Small intestine (tissue), 7 donors: ENCODE results near the gene SLC35F4. TPM values are rescaled to one million over a fixed set of nuclear protein-coding genes. Genes with fewer than 3 reads are reported as not detected.
"Not testable (repeated sequence)": the region's sequence is repeated elsewhere in the genome, so short reads cannot be mapped to it uniquely, and the experiment has no call there.

Experiments used
- DNase-seq, 2 donors: peaks; one replicate each; pipeline versions ENCODE4 v3.0.0 to v3.0.0-alpha.2; 2013
- FAIRE-seq: peaks from 2 replicates; lab custom pipeline; 2012; peaks lifted over from hg19 to GRCh38; lab: Jason Lieb, UNC
- H3K27ac ChIP-seq, 3 donors: one replicate each; pipeline ENCODE4 v1.5.1; 2013; ENCODE audit warnings: low read length in 2 of 3, mild to moderate bottlenecking in 2 of 3, control low read depth in 1 of 3, inconsistent platforms in 1 of 3, low read depth in 1 of 3, moderate library complexity in 1 of 3
- H3K27me3 ChIP-seq, 3 donors: one replicate each; pipeline ENCODE4 v1.6.1; 2013; ENCODE audit warnings: low read length in 3 of 3, inconsistent platforms in 1 of 3; ENCODE audit not compliant: control insufficient read depth in 3 of 3, insufficient read depth in 3 of 3
- H3K36me3 ChIP-seq, 3 donors: one replicate each; pipeline ENCODE4 v1.6.1; 2013; ENCODE audit warnings: low read length in 3 of 3, inconsistent platforms in 1 of 3, low read depth in 1 of 3, mild to moderate bottlenecking in 1 of 3, moderate library complexity in 1 of 3; ENCODE audit not compliant: control insufficient read depth in 3 of 3, insufficient read depth in 2 of 3
- H3K4me1 ChIP-seq, 3 donors: one replicate each; pipeline ENCODE4 v1.6.1; 2013; ENCODE audit warnings: low read length in 2 of 3, inconsistent platforms in 1 of 3, low read depth in 1 of 3, mild to moderate bottlenecking in 1 of 3, moderate library complexity in 1 of 3; ENCODE audit not compliant: control insufficient read depth in 3 of 3, insufficient read depth in 2 of 3
- H3K4me3 ChIP-seq, 3 donors: one replicate each; pipeline ENCODE4 v1.5.1; 2013; ENCODE audit warnings: low read length in 3 of 3, control low read depth in 1 of 3, inconsistent platforms in 1 of 3, low read depth in 1 of 3, mild to moderate bottlenecking in 1 of 3, moderate library complexity in 1 of 3
- H3K9me3 ChIP-seq, 2 donors: one replicate each; pipeline ENCODE4 v1.6.1; 2013; ENCODE audit warnings: low read depth in 1 of 2, low read length in 1 of 2; ENCODE audit not compliant: control insufficient read depth in 2 of 2, insufficient read depth in 1 of 2
- WGBS, 3 donors: extraction: QIAGEN DNeasy Blood & Tissue Kit; methylation state at CpG; one replicate each; pipeline ENCODE4 v1.1.7; 2013; 5-methylcytosine and 5-hydroxymethylcytosine counted together
- polyA plus RNA-seq, 4 donors: library from polyadenylated mRNA; stranded (reverse) in 3 of 4; unstranded in 1 of 4; fragments of 200-250 nt in 3 of 4; fragments of 120-200 nt in 1 of 4; gene quantifications; one replicate each; pipeline versions ENCODE4 v1.2.1 to v1.2.3, GENCODE V29; 2013
- donor health status: healthy with polysubstance abuse.
- donor health status: control.
- donor health status: control.
- donor health status: Bipolar disorder and iron deficiency.
- donor health status: healthy.

Gene SLC35F4
- polyA plus RNA-seq, 4 donors, result 0.10 to 0.13 TPM; not detected in 2

- Histone ChIP-seq H3K36me3 (no peaks in the 10 kb centered on the region), H3K4me1 (no peaks in the 10 kb centered on the region), H3K9me3 (no peaks in the 10 kb centered on the region), H3K27ac (no peak overlapping the region), H3K27me3 (peaks cover 17 to 29% (median 18%) of the 10 kb centered on the region in 3 donors), H3K4me3 (no peak overlapping the region)
- DNase-seq (no peak), FAIRE-seq (no peak)
- 22 to 37% (median 36%) methylated on average over 19 to 20 of the region's 20 CpGs for WGBS, 3 donors
Observed at GRCh38 chr14:57864659-57865058, 1.2 kb downstream of the SLC35F4 start.

DNA sequence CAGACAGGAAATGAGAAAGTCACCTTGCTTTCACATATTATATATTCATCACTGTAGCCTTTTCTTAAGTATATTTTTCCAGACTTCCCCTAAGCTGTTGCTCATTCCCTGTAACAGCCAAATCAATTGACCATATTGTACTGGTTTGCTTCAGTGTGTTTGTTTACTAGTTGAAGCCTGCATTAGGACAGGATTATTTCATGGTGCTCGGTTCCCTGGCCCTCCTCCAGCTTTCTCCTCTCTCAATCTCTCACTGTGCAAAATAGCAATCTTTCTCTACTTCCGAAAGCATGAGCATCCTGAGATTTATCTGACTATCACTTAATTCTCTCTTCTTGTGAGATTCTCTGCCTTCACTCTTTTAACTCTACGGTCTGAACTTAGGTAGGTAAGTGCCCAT, 2.4 kb downstream of the SLC35F4 start:
- WGBS, 3 donors, result 60 to 68% (median 64%) methylated on average over 3 of the region's 3 CpGs

DNA sequence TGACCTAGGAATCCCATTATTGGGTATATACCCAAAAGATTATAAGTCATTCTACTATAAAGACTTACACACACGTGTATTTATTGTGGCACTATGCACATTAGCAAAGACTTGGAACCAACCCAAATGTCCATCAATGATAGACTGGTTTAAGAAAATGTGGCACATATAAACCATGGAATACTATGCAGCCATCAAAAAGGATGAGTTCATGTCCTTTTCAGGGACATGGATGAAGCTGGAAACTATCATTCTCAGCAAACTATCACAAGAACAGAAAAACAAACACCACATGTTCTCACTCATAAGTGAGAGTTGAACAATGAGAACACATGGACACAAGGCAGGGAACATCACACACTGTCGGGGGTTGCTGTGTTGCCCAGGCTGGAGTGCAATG, 10.2 kb downstream of the SLC35F4 start:
- not testable (repeated sequence) for DNase-seq, H3K4me3 ChIP-seq, FAIRE-seq, H3K4me1 ChIP-seq, H3K27ac ChIP-seq, H3K27me3 ChIP-seq, H3K36me3 ChIP-seq, H3K9me3 ChIP-seq
- 78 to 90% (median 83%) methylated on average over 2 of the region's 2 CpGs for WGBS, 3 donors

More for the DNA sequence above, 2.4 kb downstream of the SLC35F4 start:
- H3K4me3 ChIP-seq, result no peak overlapping the region
- no peaks in the 10 kb centered on the region for H3K9me3 ChIP-seq
- no peaks in the 10 kb centered on the region for H3K4me1 ChIP-seq
- no peak overlapping the region for H3K27ac ChIP-seq
- no peaks in the 10 kb centered on the region for H3K36me3 ChIP-seq
- FAIRE-seq, result no peak
- no peak for DNase-seq
- peaks cover 17 to 29% (median 18%) of the 10 kb centered on the region in 3 donors for H3K27me3 ChIP-seq

DNA sequence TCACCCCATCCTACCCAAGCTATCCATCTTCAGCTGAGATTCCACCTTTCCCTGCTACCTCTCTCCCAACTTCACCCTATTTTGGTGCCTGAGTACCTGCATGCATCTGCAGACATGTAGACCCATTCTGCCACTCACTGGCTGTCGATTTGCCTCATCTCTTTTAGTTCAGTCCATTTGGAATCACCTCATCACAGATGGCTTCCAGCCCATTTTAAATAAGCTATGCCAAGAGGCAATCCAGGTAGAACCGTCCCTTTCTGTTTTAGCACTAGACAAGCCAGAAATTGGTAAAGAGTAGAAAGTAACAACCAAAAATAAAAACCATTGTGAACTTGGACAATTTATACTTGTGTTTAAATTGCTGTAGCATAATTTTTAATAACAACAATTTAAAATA, 11.3 kb downstream of the SLC35F4 start:
- H3K4me3 ChIP-seq, result no peak overlapping the region
- H3K27me3 ChIP-seq, result no peaks in the 10 kb centered on the region
- no peaks in the 10 kb centered on the region for H3K4me1 ChIP-seq
- H3K9me3 ChIP-seq, result no peaks in the 10 kb centered on the region
- WGBS, 3 donors, result 76 to 83% (median 78%) methylated on average over 2 of the region's 2 CpGs
- FAIRE-seq (no peak), DNase-seq (no peak)
- H3K27ac ChIP-seq, result no peak overlapping the region
- no peaks in the 10 kb centered on the region for H3K36me3 ChIP-seq

DNA sequence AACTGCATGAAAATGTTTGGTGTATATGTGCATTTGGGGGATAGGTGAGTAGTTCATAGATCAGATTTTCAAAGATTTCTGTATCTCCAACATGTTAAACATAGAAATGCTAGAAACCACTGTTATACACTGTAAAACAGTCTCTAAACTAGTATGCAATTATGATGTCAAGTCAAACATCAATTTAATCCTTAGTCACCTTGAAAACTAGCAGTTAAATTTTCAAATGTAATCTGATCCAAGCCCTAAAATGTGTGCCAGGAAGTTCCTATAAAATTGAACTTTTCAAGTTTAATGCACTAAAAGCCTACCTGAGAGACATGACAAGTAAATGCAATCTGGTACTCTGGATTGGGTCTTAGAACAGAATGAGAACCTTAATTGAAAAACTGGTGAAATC, 14.5 kb downstream of the SLC35F4 start:
- Histone ChIP-seq H3K27ac (no peak overlapping the region), H3K27me3 (no peaks in the 10 kb centered on the region), H3K9me3 (no peaks in the 10 kb centered on the region), H3K4me1 (no peaks in the 10 kb centered on the region), H3K4me3 (no peak overlapping the region), H3K36me3 (no peaks in the 10 kb centered on the region)
- DNase-seq (no peak), FAIRE-seq (no peak)

- Histone ChIP-seq H3K4me3 (no peak overlapping the region), H3K27ac (no peak overlapping the region), H3K9me3 (no peaks in the 10 kb centered on the region), H3K4me1 (no peaks in the 10 kb centered on the region), H3K36me3 (no peaks in the 10 kb centered on the region), H3K27me3 (no peaks in the 10 kb centered on the region)
- DNase-seq (no peak), FAIRE-seq (no peak)
- 59 to 70% (median 60%) methylated on average over 3 of the region's 3 CpGs for WGBS, 3 donors
Observed at GRCh38 chr14:57848786-57849185, 17.1 kb downstream of the SLC35F4 start.

GRCh38 chr14:57848353-57848752, 17.5 kb downstream of the SLC35F4 start:
- Histone ChIP-seq H3K27ac (no peak overlapping the region), H3K9me3 (no peaks in the 10 kb centered on the region), H3K36me3 (no peaks in the 10 kb centered on the region), H3K4me1 (no peaks in the 10 kb centered on the region), H3K4me3 (no peak overlapping the region), H3K27me3 (no peaks in the 10 kb centered on the region)
- DNase-seq, result no peak
- no peak for FAIRE-seq
- 84 to 92% (median 91%) methylated on average over 4 of the region's 4 CpGs for WGBS, 3 donors

DNA sequence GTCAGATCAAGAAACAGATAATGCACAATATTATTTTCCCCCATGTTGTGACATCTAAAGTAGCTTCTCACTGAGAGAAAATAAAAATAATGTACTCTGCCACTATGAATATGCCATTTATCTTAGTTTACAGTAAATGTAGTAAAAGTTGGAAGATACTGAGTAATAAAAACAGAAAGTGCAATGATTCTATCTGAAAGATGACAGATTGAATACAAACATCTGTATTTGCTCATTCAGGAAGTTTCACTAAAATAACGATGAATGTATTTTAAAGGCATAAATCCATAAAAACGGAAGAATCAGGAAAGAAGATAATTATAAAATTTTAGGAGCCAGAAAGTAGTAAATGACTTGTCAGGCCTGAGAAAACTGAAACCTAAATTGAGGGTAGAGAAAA, 18.2 kb downstream of the SLC35F4 start:
- FAIRE-seq, result no peak

GRCh38 chr14:57847096-57847495, 18.8 kb downstream of the SLC35F4 start:
- FAIRE-seq, result no peak
- H3K27ac ChIP-seq, result no peak overlapping the region
- H3K4me1 ChIP-seq, result no peaks in the 10 kb centered on the region
- H3K4me3 ChIP-seq, result no peak overlapping the region
- H3K9me3 ChIP-seq, result no peaks in the 10 kb centered on the region
- no peaks in the 10 kb centered on the region for H3K27me3 ChIP-seq
- no peak for DNase-seq
- H3K36me3 ChIP-seq, result no peaks in the 10 kb centered on the region

More for the DNA sequence above, 18.2 kb downstream of the SLC35F4 start:
- Histone ChIP-seq H3K4me1 (no peaks in the 10 kb centered on the region), H3K9me3 (no peaks in the 10 kb centered on the region), H3K27ac (no peak overlapping the region), H3K4me3 (no peak overlapping the region), H3K27me3 (no peaks in the 10 kb centered on the region), H3K36me3 (no peaks in the 10 kb centered on the region)
- DNase-seq, result no peak
- 70 to 93% (median 80%) methylated on average over 2 of the region's 2 CpGs for WGBS, 3 donors
